Right lobe of liver (tissue), 4 donors: ENCODE results near the gene ALK.

Source experiments
- POLR2A ChIP-seq: fragments of 450-650 bp; IDR thresholded peaks from one replicate; pipeline ENCODE4 v1.6.1; 2017; ENCODE audit warnings: antibody characterized with exemption, mild to moderate bottlenecking
- TF ChIP-seq, protein P1 (sequence below), 4 donors: fragments of 200-600 bp in 3 of 4; fragments of 450-650 bp in 1 of 4; IDR thresholded peaks; one replicate each; pipeline versions ENCODE4 v1.5.1 to v1.8.0; 2016 to 2022; ENCODE audit warnings: antibody characterized with exemption in 4 of 4, mild to moderate bottlenecking in 2 of 4
- donor health status: DM: no; HTN: no; CAD: no.
- donor health status: DM: no; HTN: no; CAD: no.
- donor health status: DM: no; HTN: yes; CAD: no.

DNA sequence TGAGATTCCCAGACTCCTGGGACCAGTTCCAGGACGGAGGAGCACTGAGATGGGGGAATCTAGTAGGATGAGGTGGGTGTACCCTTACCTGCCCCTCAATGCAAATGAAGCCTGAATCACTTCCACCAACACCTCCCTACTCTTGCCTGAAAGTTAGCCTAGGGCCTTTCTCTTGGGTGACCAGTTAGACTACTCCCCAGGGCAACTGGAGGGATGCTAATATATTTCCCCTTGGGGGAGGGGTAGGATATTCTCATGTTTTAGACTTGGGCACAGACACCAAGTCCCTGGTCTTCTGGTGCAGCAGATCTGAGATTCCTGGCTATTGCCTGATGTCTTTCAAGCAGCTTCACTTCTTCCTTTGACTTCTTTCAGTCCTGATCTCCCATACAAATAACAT is 334.5 kb downstream of the ALK start:
- no peak for TF ChIP-seq POLR2A
- TF ChIP-seq, protein P1, sequence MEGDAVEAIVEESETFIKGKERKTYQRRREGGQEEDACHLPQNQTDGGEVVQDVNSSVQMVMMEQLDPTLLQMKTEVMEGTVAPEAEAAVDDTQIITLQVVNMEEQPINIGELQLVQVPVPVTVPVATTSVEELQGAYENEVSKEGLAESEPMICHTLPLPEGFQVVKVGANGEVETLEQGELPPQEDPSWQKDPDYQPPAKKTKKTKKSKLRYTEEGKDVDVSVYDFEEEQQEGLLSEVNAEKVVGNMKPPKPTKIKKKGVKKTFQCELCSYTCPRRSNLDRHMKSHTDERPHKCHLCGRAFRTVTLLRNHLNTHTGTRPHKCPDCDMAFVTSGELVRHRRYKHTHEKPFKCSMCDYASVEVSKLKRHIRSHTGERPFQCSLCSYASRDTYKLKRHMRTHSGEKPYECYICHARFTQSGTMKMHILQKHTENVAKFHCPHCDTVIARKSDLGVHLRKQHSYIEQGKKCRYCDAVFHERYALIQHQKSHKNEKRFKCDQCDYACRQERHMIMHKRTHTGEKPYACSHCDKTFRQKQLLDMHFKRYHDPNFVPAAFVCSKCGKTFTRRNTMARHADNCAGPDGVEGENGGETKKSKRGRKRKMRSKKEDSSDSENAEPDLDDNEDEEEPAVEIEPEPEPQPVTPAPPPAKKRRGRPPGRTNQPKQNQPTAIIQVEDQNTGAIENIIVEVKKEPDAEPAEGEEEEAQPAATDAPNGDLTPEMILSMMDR (IDR thresholded peaks at IDR 0.05) = no peak
